ENCODE data around the gene PRKAR2A. TPM values are rescaled to one million over a fixed set of nuclear protein-coding genes. Genes with fewer than 3 reads are reported as not detected.

The PRKAR2A gene
- total and polyA plus RNA-seq, 2 donors (not counting 3 experiments of a cell fraction or from before 2014, with no cell fraction given) = 8.6 to 69.9 TPM

DNA sequence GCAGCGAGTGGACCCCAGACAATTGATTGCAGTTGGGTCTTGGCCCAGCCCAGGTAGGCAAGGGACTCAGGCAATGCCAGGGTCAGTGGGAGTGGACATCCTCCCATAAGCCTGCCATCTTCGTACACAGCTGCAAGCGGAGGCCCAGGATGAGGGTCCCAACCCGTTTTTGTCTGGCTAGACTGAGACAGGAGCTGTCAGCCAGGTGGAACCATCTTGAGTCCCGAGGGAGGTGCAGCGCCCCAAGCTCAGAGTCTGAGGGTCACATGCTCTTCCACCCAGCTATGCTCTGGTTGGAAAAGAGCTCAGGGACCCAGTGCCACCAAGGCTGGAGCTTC, 108.1 kb downstream of the PRKAR2A start:
- no peaks in the 10 kb centered on the region for H3K36me3 ChIP-seq (ENCODE audit: control insufficient read depth in 2 of 2, extremely low read depth in 1 of 2, insufficient read depth in 2 of 2, low read length in 2 of 2)
- H3K27me3 ChIP-seq (ENCODE audit: control insufficient read depth in 2 of 2, insufficient read depth in 2 of 2, low read length in 2 of 2) = no peaks in the 10 kb centered on the region
- ChIA-PET POLR2A (interaction anchor here (0.6 to 1.2 kb wide), 2 partner anchors 23 to 202 kb away, joined by 3 read pairs; partner anchors contain the start of gene IP6K2), CTCF (interaction anchor here (0.5 to 2.4 kb wide), 40 partner anchors 8 to 545 kb away, joined by 3 to 23 read pairs (median 4); partner anchors contain the start of genes ARIH2, IP6K2, NCKIPSD and P4HTM)
- FAIRE-seq (no peak), DNase-seq (ENCODE audit: low read depth, low spot score) (no peak)
- no TSS peak for BruUV-seq (replicated peaks)
- no peak overlapping the region for H3K27ac ChIP-seq (ENCODE audit: insufficient read depth, low read depth, low read length)
- H3K9ac ChIP-seq (replicated peaks; ENCODE audit: extremely low read depth, insufficient read depth, low read length) = no peak overlapping the region
- H3K4me1 ChIP-seq (ENCODE audit: control insufficient read depth, extremely low read depth, insufficient read depth, low read length) = peaks cover 3% of the 10 kb centered on the region
- TF ChIP-seq MAX (IDR thresholded peaks at IDR 0.05; ENCODE audit: insufficient read depth, insufficient read length) = no peak
- TF ChIP-seq GATA2 (IDR thresholded peaks at IDR 0.05; ENCODE audit: insufficient read depth, insufficient read length, low read depth, low read length) = no peak
- no peak for TF ChIP-seq POLR2AphosphoS5 (IDR thresholded peaks at IDR 0.05; ENCODE audit: insufficient read depth, low read depth, low read length)
- TF ChIP-seq, protein P1, sequence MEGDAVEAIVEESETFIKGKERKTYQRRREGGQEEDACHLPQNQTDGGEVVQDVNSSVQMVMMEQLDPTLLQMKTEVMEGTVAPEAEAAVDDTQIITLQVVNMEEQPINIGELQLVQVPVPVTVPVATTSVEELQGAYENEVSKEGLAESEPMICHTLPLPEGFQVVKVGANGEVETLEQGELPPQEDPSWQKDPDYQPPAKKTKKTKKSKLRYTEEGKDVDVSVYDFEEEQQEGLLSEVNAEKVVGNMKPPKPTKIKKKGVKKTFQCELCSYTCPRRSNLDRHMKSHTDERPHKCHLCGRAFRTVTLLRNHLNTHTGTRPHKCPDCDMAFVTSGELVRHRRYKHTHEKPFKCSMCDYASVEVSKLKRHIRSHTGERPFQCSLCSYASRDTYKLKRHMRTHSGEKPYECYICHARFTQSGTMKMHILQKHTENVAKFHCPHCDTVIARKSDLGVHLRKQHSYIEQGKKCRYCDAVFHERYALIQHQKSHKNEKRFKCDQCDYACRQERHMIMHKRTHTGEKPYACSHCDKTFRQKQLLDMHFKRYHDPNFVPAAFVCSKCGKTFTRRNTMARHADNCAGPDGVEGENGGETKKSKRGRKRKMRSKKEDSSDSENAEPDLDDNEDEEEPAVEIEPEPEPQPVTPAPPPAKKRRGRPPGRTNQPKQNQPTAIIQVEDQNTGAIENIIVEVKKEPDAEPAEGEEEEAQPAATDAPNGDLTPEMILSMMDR (IDR thresholded peaks at IDR 0.05; ENCODE audit: extremely low read depth in 1 of 2, insufficient read depth in 1 of 2, low read depth in 1 of 2, low read length in 2 of 2) = no peak
- no peak for TF ChIP-seq JUN (IDR thresholded peaks at IDR 0.05; ENCODE audit: borderline replicate concordance, insufficient read depth, insufficient read length, low read depth)
- H3K4me2 ChIP-seq (ENCODE audit: insufficient read depth, low read length) = no peak overlapping the region
- no peaks in the 10 kb centered on the region for H3K9me3 ChIP-seq (replicated peaks; ENCODE audit: control insufficient read depth, insufficient read depth, low read length)
- intact Hi-C loops (cut with micrococcal nuclease) (no loop called here), dilution Hi-C loops (cut with MboI; ENCODE audit: extremely low pct_ligation_motif_present, low sequenced_read_pairs) (no loop called here)
- no peaks in the 10 kb centered on the region for H3K9me1 ChIP-seq (replicated peaks; ENCODE audit: control insufficient read depth, extremely low read depth, insufficient read depth, low read length)
- no peak overlapping the region for H3K4me3 ChIP-seq (replicated peaks in 1 of 3; ENCODE audit: insufficient read depth in 1 of 3, low read depth in 1 of 3, low read length in 3 of 3)
- no peaks in the 10 kb centered on the region for H3K79me2 ChIP-seq (ENCODE audit: control insufficient read depth, insufficient read depth, low read length)
- no peaks in the 10 kb centered on the region for H4K20me1 ChIP-seq (replicated peaks; ENCODE audit: control insufficient read depth, extremely low read depth, insufficient read depth, low read length)
- H2AFZ ChIP-seq (ENCODE audit: low read depth, low read length) = no peak overlapping the region

Measured in endothelial cell of umbilical vein (primary cell).